Activated T-helper 2 cell treated with anti-CD3 and anti-CD28 coated beads, Interferon-gamma antibody, Interleukin-2, Interleukin-4, amounts not matched to agents 10 μg/mL and 5 μg/mL and 100 μg/mL, durations not matched to agents 14 hours and 24 hours and 36 hours (primary cell): Measurements from ENCODE around the gene IDH3A. TPM values are rescaled to one million over a fixed set of nuclear protein-coding genes. Genes with fewer than 3 reads are reported as not detected.

Experiments
- DNase-seq: peaks from one replicate; pipeline ENCODE4 v3.0.0; 2021; ENCODE audit warnings: low spot score
- H3K27ac Mint-ChIP-seq: one replicate; pipeline ENCODE4 v1.8.0; 2021; ENCODE audit warnings: mixed read lengths
- H3K27me3 Mint-ChIP-seq: one replicate; pipeline ENCODE4 v1.8.0; 2021; ENCODE audit warnings: low read depth, mixed read lengths
- H3K36me3 Mint-ChIP-seq: one replicate; pipeline ENCODE4 v1.8.0; 2021; ENCODE audit warnings: low read depth, mixed read lengths
- H3K4me1 Mint-ChIP-seq: one replicate; pipeline ENCODE4 v1.8.0; 2021; ENCODE audit warnings: low read depth, mixed read lengths
- H3K4me3 Mint-ChIP-seq: one replicate; pipeline ENCODE4 v1.8.0; 2021; ENCODE audit warnings: low read depth, mild to moderate bottlenecking, moderate library complexity, mixed read lengths
- H3K9me3 Mint-ChIP-seq: one replicate; pipeline ENCODE4 v1.8.0; 2021; ENCODE audit warnings: mixed read lengths
- intact Hi-C: fragments of 100-400 bp; cut with micrococcal nuclease; formaldehyde crosslinking; loops from one replicate; pipeline ENCODE4 v1.15.1; 2023
- total RNA-seq: library from RNA; stranded (reverse); gene quantifications from 2 replicates; pipeline ENCODE4 v1.2.3, GENCODE V29; 2022

Gene IDH3A
- total RNA-seq, 1 donor from 2014 or later: 132 TPM

DNA sequence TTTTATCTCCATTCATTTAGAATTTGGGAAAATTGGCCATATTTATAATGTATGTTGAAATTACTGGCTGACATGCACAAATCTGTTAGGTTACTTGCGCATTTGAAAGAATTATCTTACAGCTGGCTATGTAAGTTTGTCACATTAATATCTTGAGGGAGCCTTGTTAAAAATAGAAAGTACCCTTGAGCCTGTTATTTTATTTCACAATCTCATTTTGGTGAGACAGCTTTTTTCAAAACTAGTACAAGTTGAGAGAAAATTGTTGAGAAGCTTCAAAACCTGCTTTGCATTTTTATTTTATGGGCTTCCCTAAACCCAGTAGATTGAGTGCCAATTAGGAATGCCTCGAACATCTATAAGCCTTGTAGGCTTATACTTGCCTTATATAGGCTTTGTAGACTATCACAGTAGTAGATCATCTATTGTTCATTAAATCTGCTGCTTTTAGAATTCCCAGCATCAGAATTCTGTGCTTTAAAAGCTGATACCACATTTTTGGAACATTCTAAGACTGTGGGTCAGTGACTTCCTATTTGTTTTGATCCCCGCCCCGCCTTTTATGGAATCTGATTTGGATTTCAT is 6.3 kb downstream of the IDH3A start:
- H3K4me1 Mint-ChIP-seq: peaks cover 14% of the 10 kb centered on the region
- H3K4me3 Mint-ChIP-seq: no peak overlapping the region
- H3K27me3 Mint-ChIP-seq: no peaks in the 10 kb centered on the region
- H3K9me3 Mint-ChIP-seq: no peaks in the 10 kb centered on the region
- intact Hi-C loops: loop anchor here (10.0 kb wide), 1 partner anchor 279 kb away; the partner anchor contains the start of gene IREB2
- DNase-seq: no peak
- H3K27ac Mint-ChIP-seq: no peak overlapping the region
- peaks cover 52% of the 10 kb centered on the region for H3K36me3 Mint-ChIP-seq

DNA sequence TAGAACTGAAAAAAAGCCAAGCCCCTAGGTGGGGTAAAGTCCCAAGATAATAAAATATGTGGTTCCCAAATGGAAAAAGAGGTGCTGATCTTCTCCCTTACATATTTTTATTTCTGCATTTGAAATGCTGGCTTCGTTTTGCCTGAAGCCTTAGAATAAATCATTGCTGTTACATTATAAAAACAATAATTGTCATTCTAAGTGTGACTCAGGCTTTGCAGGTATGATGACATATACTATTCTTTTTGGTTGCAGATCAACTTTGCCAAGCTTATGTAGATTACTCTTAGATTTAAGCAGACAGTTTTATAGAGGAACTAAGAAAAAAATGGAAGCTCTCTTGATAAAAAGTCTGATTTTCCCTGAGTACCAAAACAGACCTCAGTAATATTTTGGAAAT is 7.5 kb downstream of the IDH3A start:
- Mint-ChIP-seq H3K9me3 (no peaks in the 10 kb centered on the region), H3K4me3 (no peak overlapping the region), H3K36me3 (peaks cover 53% of the 10 kb centered on the region), H3K4me1 (peaks cover 8% of the 10 kb centered on the region), H3K27ac (no peak overlapping the region), H3K27me3 (no peaks in the 10 kb centered on the region)
- no peak for DNase-seq
- intact Hi-C loops: loop anchor here (10.0 kb wide), 1 partner anchor 278 kb away; the partner anchor contains the start of gene IREB2

DNA sequence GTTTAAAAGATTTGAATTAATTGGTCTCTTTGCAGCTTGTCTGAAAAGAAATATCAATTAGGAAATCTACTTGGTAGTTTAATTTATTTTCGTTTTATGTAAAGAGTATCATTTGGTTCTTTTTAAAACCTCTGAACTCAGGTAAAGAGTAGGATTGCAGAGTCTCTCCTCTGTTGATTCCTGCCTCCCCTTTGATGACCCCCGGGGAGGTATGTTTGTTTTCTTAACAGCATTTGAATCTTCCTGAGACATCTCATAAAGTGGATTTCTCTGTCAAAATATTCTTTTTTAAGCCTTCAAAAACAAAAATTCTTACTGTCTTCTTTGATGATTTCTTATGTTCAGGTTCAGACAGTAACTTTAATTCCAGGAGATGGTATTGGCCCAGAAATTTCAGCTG is 8.0 kb downstream of the IDH3A start:
- intact Hi-C loops: loop anchor here (10.0 kb wide), 1 partner anchor 278 kb away; the partner anchor contains the start of gene IREB2
- H3K9me3 Mint-ChIP-seq: no peaks in the 10 kb centered on the region
- peaks cover 59% of the 10 kb centered on the region for H3K36me3 Mint-ChIP-seq
- H3K27ac Mint-ChIP-seq: no peak overlapping the region
- H3K27me3 Mint-ChIP-seq: no peaks in the 10 kb centered on the region
- no peak for DNase-seq
- H3K4me3 Mint-ChIP-seq: no peak overlapping the region
- H3K4me1 Mint-ChIP-seq: peaks cover 8% of the 10 kb centered on the region

DNA sequence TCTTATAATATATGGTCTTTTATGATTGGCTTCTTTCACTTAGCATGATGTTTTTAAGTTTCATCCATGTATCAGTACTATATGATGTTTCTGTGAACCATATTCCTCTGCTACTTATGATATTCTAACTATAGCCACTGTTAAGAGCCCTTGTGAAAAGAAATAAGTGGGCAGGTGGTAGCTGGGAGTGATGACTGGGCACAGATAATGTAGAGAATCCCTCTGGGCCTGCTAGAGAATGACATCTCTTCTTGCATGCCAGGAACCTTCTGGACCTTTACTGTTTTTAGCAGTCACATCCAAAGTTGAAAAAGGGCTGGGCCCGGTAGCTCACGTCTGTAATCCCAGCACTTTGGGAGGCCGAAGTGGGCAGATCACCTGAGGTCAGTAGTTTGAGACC is 10.2 kb downstream of the IDH3A start:
- no peaks in the 10 kb centered on the region for H3K27me3 Mint-ChIP-seq
- peaks cover 64% of the 10 kb centered on the region for H3K36me3 Mint-ChIP-seq
- H3K4me1 Mint-ChIP-seq: no peaks in the 10 kb centered on the region
- H3K27ac Mint-ChIP-seq: no peak overlapping the region
- DNase-seq: no peak
- no peaks in the 10 kb centered on the region for H3K9me3 Mint-ChIP-seq
- intact Hi-C loops: loop anchor here (10.0 kb wide), 1 partner anchor 275 kb away; the partner anchor contains the start of gene IREB2
- H3K4me3 Mint-ChIP-seq: no peak overlapping the region

DNA sequence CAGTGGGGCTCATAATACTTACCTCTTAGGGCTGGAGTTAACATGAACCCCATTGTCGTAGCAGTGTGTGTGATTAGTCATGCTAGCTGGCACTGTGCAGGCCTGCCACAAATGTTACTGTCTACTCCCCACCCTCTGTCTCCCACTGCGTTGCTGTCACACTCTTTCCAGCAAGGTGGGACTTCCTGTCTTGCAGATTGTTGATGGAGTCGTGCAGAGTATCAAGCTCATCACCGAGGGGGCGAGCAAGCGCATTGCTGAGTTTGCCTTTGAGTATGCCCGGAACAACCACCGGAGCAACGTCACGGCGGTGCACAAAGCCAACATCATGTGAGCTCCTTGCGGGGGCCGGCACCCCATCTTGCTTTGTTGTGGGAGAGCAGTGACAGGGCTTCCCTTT is 12.9 kb downstream of the IDH3A start:
- no peak for DNase-seq
- peaks cover 8% of the 10 kb centered on the region for H3K4me1 Mint-ChIP-seq
- intact Hi-C loops: no loop called here
- H3K36me3 Mint-ChIP-seq: peaks cover 75% of the 10 kb centered on the region
- H3K4me3 Mint-ChIP-seq: no peak overlapping the region
- no peaks in the 10 kb centered on the region for H3K9me3 Mint-ChIP-seq
- H3K27ac Mint-ChIP-seq: no peak overlapping the region
- no peaks in the 10 kb centered on the region for H3K27me3 Mint-ChIP-seq

DNA sequence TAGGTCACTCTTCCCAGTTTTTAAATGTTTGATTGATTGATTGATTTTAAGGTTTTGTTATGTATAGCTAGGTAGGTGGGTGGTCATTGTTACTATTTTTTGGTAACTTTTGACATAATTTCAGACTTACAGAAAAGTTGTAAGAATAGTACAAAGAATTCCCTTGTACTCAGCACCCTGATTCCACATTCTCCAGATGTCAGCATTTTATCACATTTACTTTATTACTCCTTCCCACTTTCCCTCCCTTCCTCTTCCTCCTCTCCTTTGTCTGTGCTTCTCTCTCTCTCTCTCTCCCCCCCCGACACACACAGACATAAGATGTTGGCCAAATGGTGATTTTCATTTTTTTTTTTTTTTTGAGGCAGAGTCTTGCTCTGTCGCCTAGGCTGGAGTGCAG is 14.8 kb downstream of the IDH3A start:
- H3K9me3 Mint-ChIP-seq: no peaks in the 10 kb centered on the region
- no peak for DNase-seq
- peaks cover 21% of the 10 kb centered on the region for H3K4me1 Mint-ChIP-seq
- H3K4me3 Mint-ChIP-seq: no peak overlapping the region
- intact Hi-C loops: no loop called here
- H3K27me3 Mint-ChIP-seq: no peaks in the 10 kb centered on the region
- H3K27ac Mint-ChIP-seq: no peak overlapping the region
- H3K36me3 Mint-ChIP-seq: peaks cover 77% of the 10 kb centered on the region

DNA sequence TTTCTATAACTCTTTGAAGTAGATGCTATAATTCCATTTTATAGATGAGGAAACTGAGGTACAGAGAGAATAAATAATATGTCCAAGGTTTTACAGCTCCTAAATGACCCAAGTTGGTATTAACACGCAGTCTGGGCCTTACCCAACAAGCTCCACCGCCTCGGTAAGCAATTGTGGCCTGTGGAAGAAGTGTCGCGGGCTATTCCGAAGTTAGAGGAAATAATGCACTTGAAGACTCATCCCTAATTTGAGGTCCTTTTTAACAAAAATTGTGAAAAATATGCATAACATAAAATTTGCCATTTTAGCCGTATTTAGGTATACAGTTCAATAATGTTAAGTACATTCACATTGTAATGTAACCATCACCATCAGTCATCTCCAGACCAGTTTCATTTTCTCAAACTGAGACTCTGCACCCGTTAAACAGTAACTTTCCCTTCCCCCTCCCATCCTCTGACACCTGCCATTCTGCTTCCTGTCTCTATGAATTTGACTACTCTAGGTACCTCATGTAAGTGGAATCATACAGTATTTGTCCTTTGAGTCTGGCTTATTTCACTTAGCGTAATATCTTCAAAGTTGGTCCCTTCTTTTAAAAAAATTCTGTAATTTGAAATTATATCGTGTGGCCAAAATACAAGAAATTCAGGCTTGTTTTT is 18.2 kb downstream of the IDH3A start:
- H3K9me3 Mint-ChIP-seq: no peaks in the 10 kb centered on the region
- peak overlapping the region; percentile 64 for H3K27ac Mint-ChIP-seq
- peak overlapping the region; percentile 0 for H3K4me3 Mint-ChIP-seq

DNA sequence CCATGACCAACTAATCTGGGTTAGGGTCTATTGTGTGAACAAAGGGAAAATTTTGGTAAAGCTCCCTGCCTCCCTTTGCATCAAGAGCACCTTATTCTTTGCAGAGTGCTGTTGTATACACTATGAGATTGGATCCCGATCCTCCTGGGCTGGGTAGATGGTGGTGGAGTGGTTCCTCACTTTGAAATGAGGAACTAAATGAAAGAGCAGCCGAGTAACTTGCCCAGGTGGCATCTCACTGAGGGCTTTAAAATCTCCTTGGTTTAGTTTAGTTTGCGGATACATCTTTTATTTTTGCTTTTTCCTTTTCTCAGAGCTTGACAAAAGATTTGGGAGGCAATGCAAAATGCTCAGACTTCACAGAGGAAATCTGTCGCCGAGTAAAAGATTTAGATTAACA is 19.4 kb downstream of the IDH3A start:
- intact Hi-C loops: no loop called here
- Mint-ChIP-seq H3K9me3 (no peaks in the 10 kb centered on the region), H3K27ac (no peak overlapping the region), H3K4me3 (no peak overlapping the region), H3K4me1 (peaks cover 50% of the 10 kb centered on the region), H3K27me3 (no peaks in the 10 kb centered on the region), H3K36me3 (peaks cover 89% of the 10 kb centered on the region)
- DNase-seq: no peak

More for the DNA sequence above, 18.2 kb downstream of the IDH3A start:
- Mint-ChIP-seq H3K4me1 (peaks cover 41% of the 10 kb centered on the region), H3K36me3 (peaks cover 86% of the 10 kb centered on the region), H3K27me3 (no peaks in the 10 kb centered on the region)
- peak; percentile 50 for DNase-seq
- intact Hi-C loops: no loop called here

DNA sequence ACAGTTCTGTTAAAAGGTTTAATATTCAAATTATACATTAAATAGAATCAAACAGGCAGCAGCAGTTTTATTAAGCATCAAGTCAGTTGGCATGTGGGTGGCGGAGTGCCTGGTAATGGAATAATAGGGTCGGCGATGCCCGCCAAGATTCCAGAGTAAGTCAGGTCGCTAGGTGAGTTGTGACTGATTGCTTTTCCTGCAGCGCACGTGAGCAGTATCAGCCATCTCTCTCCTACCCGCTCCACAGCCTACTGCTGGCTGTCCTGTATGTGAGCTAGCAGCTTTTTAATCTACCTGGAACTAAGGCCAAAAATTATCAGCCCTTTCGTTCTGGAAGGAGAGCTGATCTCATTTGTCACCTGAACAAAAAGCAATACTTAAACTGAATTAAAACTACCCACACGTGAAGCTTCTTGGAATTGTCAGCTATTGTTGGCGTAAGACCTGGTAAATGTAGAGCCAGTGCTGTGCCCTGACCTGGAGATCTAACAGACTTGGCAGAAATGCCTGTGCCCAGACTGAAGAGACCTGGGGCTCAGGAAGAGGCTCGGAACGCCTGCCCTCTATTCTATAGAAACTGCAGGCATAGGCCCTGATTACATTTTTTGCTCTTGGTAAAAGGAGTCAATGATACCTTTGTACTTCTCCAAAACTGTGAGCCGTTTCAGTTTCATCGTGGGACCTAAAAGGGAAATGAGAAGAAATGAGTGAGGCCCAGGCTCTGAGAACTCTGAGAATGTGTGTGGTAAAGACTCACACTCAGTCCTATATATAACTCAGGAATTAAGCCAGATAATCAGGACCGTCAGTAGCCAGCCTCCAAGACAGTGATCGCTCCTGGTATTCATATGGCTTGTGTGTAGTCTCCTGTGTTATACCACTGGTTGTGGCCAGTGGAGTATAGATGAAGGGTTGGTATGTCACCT is 21.9 kb downstream of the IDH3A start:
- Mint-ChIP-seq H3K27me3 (no peaks in the 10 kb centered on the region), H3K4me3 (no peak overlapping the region), H3K27ac (peak overlapping the region; percentile 51), H3K9me3 (no peaks in the 10 kb centered on the region), H3K4me1 (peaks cover 62% of the 10 kb centered on the region), H3K36me3 (peaks cover 75% of the 10 kb centered on the region)
- intact Hi-C loops: no loop called here
- no peak for DNase-seq

DNA sequence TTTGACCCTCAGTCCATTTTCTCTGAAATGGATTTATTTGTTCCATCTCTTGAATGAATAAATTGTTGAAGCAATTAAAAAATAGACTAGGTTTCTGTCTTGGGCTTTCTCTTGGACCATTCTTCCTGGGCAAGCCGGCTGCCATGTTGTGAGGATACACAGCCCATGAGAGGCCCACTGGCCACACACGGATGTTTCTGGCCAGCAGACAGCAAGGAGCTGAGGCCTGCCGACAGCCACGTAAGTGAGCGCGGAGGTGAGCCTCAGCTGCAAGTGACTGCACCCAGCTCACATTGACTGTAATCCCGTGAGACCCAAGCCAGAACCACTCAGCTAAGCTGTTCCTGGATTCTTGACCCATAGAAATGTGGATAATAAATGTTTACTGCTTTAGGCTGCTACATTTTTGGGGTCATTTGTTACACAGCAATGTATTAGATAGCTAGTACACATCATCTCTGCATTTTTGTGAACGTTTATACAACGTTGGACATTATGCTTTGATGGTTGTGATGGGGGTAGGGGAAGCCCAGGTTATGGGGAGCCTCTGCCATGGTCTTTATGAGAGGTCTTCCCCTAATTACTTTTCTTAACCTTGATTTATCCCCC is 22.8 kb downstream of the IDH3A start:
- no peak for DNase-seq
- Mint-ChIP-seq H3K36me3 (peaks cover 67% of the 10 kb centered on the region), H3K9me3 (no peaks in the 10 kb centered on the region), H3K4me1 (peaks cover 58% of the 10 kb centered on the region), H3K27me3 (no peaks in the 10 kb centered on the region), H3K27ac (no peak overlapping the region), H3K4me3 (no peak overlapping the region)
- intact Hi-C loops: no loop called here

DNA sequence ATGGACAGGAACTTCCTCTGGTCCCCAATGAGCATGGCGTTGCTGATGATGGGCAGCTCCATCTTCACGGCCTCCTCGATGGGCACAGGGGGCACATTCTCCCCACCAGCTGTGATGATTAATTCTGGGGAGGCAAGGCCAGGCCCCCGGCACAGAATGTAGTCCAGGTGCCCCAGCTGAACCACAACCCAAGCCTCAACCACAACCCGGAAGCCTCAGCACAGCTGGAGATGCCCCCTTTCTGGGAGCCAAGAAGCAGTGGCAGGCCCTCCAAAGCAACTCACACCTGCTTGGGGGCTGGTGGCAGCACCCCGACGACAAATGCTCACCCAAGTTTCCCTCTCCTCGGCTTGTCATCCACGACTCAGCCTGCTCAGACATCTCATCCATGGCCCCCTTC is 25.2 kb downstream of the IDH3A start:
- Mint-ChIP-seq H3K4me3 (no peak overlapping the region), H3K4me1 (peaks cover 43% of the 10 kb centered on the region), H3K9me3 (no peaks in the 10 kb centered on the region), H3K27me3 (no peaks in the 10 kb centered on the region), H3K36me3 (peaks cover 46% of the 10 kb centered on the region), H3K27ac (peak overlapping the region; percentile 20)
- intact Hi-C loops: no loop called here
- no peak for DNase-seq

DNA sequence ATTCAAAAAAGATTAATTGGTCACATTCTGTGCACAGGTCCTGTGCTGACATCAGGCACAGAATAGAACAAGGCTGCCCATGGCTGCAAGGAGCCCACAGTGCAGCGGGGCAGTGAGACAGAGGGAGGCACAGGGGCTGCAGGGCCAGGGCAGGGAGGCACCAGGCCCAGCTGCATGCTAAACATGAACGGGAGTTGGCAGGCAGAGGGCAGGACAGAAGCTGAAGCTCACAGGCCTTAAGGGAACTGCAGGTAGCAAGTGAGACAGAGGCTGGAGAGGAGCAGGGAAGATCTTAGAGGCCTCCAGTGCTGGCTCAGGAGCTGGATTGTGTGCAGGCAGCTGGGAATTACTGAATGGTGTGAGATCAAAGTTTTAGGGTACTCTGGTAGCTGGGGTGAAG is 26.2 kb downstream of the IDH3A start:
- Mint-ChIP-seq H3K36me3 (peaks cover 37% of the 10 kb centered on the region), H3K27me3 (no peaks in the 10 kb centered on the region), H3K27ac (no peak overlapping the region), H3K4me3 (no peak overlapping the region), H3K9me3 (no peaks in the 10 kb centered on the region), H3K4me1 (peaks cover 37% of the 10 kb centered on the region)
- intact Hi-C loops: loop anchor here (5.0 kb wide), 1 partner anchor 57 kb away; the partner anchor contains the start of gene ACSBG1
- no peak for DNase-seq
